Activated CD4-positive, alpha-beta T cell treated with anti-CD3 and anti-CD28 coated beads for 4 hours (primary cell): ENCODE data around the gene BEGAIN.

ENCODE experiments used
- DNase-seq, 2 donors: peaks; one replicate each; pipeline ENCODE4 v3.0.0-alpha.2; 2020

Gene BEGAIN

GRCh38 chr14:100599981-100600380 is 12.8 kb upstream of the BEGAIN start:
- no peak for DNase-seq

GRCh38 chr14:100594625-100594951 is 7.4 kb upstream of the BEGAIN start:
- DNase-seq: no peak

GRCh38 chr14:100593751-100594624 is 6.8 kb upstream of the BEGAIN start:
- no peak for DNase-seq

GRCh38 chr14:100592972-100593371 is 5.8 kb upstream of the BEGAIN start:
- no peak for DNase-seq

GRCh38 chr14:100592461-100592891 is 5.3 kb upstream of the BEGAIN start:
- no peak for DNase-seq

GRCh38 chr14:100591453-100592371 is 4.5 kb upstream of the BEGAIN start:
- DNase-seq: no peak

- no peak for DNase-seq
These were observed 3.7 kb upstream of the BEGAIN start for GRCh38 chr14:100590726-100591452.

- DNase-seq: no peak
These were observed 2.7 kb upstream of the BEGAIN start for GRCh38 chr14:100589760-100590469.

- DNase-seq: no peak
These were observed 2.0 kb upstream of the BEGAIN start for GRCh38 chr14:100589071-100589759.

- no peak for DNase-seq
These were observed 1.5 kb upstream of the BEGAIN start for GRCh38 chr14:100588671-100589070.

GRCh38 chr14:100587763-100588411 is 670 bp upstream of the BEGAIN start:
- no peak for DNase-seq

GRCh38 chr14:100586403-100587085 is 673 bp downstream of the BEGAIN start:
- DNase-seq: no peak

GRCh38 chr14:100586153-100586402 is 1.1 kb downstream of the BEGAIN start:
- DNase-seq: no peak

GRCh38 chr14:100585448-100586152 is 1.6 kb downstream of the BEGAIN start:
- no peak for DNase-seq

GRCh38 chr14:100584056-100585031 is 2.9 kb downstream of the BEGAIN start:
- no peak for DNase-seq

- DNase-seq: no peak
These were observed 4.0 kb downstream of the BEGAIN start for GRCh38 chr14:100583245-100583644.

GRCh38 chr14:100582496-100583165 is 4.6 kb downstream of the BEGAIN start:
- no peak for DNase-seq
